Peyer's patch (tissue), 4 donors: Measurements from ENCODE around the gene SEC24C. TPM values are rescaled to one million over a fixed set of nuclear protein-coding genes. Genes with fewer than 3 reads are reported as not detected.
A peak's percentile ranks its signal among the peaks of the same experiment; 100 is the strongest.
"Not testable (repeated sequence)": the region's sequence is repeated elsewhere in the genome, so short reads cannot be mapped to it uniquely, and the experiment has no call there.

ENCODE experiments used
- DNase-seq, 3 donors: peaks; one replicate each; pipeline ENCODE4 v3.0.0-alpha.2; 2017 to 2019
- H3K27ac ChIP-seq, 4 donors: fragments of 200-600 bp; sonication (generic); one replicate each; pipeline ENCODE4 v1.5.1; 2016 to 2019
- H3K27me3 ChIP-seq, 2 donors: fragments of 200-600 bp; sonication (generic); one replicate each; pipeline ENCODE4 v1.5.1; 2019
- H3K36me3 ChIP-seq, 3 donors: fragments of 200-600 bp; sonication (generic); one replicate each; pipeline ENCODE4 v1.5.1; 2016 to 2019
- H3K4me1 ChIP-seq, 4 donors: fragments of 200-600 bp; sonication (generic); one replicate each; pipeline ENCODE4 v1.5.1; 2016 to 2019
- H3K4me3 ChIP-seq, 4 donors: fragments of 200-600 bp; sonication (generic); 1 replicate in 3 of 4; 2 replicates in 1 of 4; pipeline ENCODE4 v1.5.1; 2016 to 2019; ENCODE audit warnings: mild to moderate bottlenecking in 1 of 4
- H3K9me3 ChIP-seq, 4 donors: fragments of 200-600 bp; sonication (generic); one replicate each; pipeline ENCODE4 v1.5.1; 2016 to 2019; ENCODE audit warnings: mild to moderate bottlenecking in 1 of 4
- POLR2A ChIP-seq, 2 donors: fragments of 450-650 bp; IDR thresholded peaks; one replicate each; pipeline ENCODE4 v1.5.1; 2017; ENCODE audit warnings: antibody characterized with exemption in 2 of 2, mild to moderate bottlenecking in 2 of 2, moderate library complexity in 2 of 2
- total RNA-seq, 4 donors: library from RNA; depleted of rRNA; stranded (reverse); fragments of >200 nt; gene quantifications; one replicate each; pipeline ENCODE4 v1.1.0, GENCODE V29; 2016
- TF ChIP-seq, protein P1 (sequence below), 6 experiments: fragments of 450-650 bp in 4 of 6; fragments of 200-600 bp in 2 of 6; sonication (generic) in 1 of 6; IDR thresholded peaks; one replicate each; pipeline ENCODE4 v1.5.1; 2017 to 2019; ENCODE audit warnings: antibody characterized with exemption in 6 of 6, mild to moderate bottlenecking in 3 of 6, moderate library complexity in 1 of 6

The SEC24C gene
- total RNA-seq, 4 donors from 2014 or later, result 48.7 to 81.5 (median 79.9) TPM

- H3K27me3 ChIP-seq, result no peaks in the 10 kb centered on the region
- peaks cover 0 to 66% (median 0%) of the 10 kb centered on the region in 3 donors for H3K36me3 ChIP-seq
- H3K9me3 ChIP-seq, result no peaks in the 10 kb centered on the region
- no peak overlapping the region for H3K27ac ChIP-seq
- TF ChIP-seq, protein P1, sequence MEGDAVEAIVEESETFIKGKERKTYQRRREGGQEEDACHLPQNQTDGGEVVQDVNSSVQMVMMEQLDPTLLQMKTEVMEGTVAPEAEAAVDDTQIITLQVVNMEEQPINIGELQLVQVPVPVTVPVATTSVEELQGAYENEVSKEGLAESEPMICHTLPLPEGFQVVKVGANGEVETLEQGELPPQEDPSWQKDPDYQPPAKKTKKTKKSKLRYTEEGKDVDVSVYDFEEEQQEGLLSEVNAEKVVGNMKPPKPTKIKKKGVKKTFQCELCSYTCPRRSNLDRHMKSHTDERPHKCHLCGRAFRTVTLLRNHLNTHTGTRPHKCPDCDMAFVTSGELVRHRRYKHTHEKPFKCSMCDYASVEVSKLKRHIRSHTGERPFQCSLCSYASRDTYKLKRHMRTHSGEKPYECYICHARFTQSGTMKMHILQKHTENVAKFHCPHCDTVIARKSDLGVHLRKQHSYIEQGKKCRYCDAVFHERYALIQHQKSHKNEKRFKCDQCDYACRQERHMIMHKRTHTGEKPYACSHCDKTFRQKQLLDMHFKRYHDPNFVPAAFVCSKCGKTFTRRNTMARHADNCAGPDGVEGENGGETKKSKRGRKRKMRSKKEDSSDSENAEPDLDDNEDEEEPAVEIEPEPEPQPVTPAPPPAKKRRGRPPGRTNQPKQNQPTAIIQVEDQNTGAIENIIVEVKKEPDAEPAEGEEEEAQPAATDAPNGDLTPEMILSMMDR (IDR thresholded peaks at IDR 0.05), result no peak
- no peaks in the 10 kb centered on the region for H3K4me1 ChIP-seq
- H3K4me3 ChIP-seq, result no peak overlapping the region
- no peak for DNase-seq
These were observed 27.9 kb upstream of the SEC24C start for GRCh38 chr10:73716251-73716650.

DNA sequence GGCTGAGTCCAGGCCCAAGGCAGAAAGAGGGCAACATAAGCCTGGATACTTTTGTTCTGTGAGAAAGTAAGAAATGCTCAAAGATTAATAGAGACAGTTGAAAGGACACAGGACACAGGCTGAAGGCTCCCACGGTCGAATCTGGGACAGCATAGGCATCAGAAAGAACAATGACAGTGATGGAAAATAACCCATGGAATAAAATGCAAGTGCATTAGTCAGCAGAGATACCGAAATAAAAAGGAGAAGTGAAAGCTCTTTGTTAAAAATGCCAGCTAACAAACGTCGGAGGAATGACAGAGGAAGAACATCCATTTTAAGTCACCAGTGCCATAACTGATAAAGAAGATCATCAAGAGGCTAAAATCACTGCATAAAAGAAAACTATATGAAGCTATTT is 26.6 kb upstream of the SEC24C start:
- Histone ChIP-seq H3K4me3 (no peak overlapping the region), H3K9me3 (no peaks in the 10 kb centered on the region), H3K4me1 (no peaks in the 10 kb centered on the region), H3K27me3 (no peaks in the 10 kb centered on the region), H3K27ac (peak overlapping the region in 1 of 4 donors; percentile 31), H3K36me3 (peaks cover 0 to 74% (median 0%) of the 10 kb centered on the region in 3 donors)
- no peak for TF ChIP-seq POLR2A (IDR thresholded peaks at IDR 0.05)
- TF ChIP-seq, protein P1 (IDR thresholded peaks at IDR 0.05), result no peak
- no peak for DNase-seq

GRCh38 chr10:73720561-73720960 is 23.6 kb upstream of the SEC24C start:
- not testable (repeated sequence) for H3K27ac ChIP-seq, H3K27me3 ChIP-seq, H3K9me3 ChIP-seq, DNase-seq, H3K4me3 ChIP-seq, H3K4me1 ChIP-seq
- H3K36me3 ChIP-seq, result peaks cover 0 to 83% (median 0%) of the 10 kb centered on the region in 3 donors

DNA sequence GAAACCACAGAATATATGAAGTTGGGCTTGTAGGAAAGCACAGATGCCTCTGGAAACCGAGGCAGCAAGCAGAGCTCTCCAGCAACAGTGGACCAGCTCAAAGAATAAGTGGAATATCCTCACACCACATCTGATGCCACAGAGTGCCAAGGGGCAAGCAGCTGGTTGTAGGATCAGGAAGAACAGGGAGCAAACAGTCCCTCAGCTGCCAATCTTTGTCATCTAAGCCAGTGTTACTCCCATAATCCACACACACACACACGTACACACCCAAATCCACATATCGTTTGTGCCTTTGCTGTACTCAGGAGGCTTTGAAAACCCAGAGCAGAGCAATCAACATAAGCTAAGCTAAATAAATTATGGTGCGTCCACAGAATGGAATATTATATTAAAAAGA is 20.7 kb upstream of the SEC24C start:
- no peaks in the 10 kb centered on the region for H3K9me3 ChIP-seq
- DNase-seq, result no peak
- no peak overlapping the region for H3K27ac ChIP-seq
- no peaks in the 10 kb centered on the region for H3K27me3 ChIP-seq
- no peaks in the 10 kb centered on the region for H3K4me1 ChIP-seq
- H3K4me3 ChIP-seq, result no peak overlapping the region
- peaks cover 0 to 73% (median 0%) of the 10 kb centered on the region in 3 donors for H3K36me3 ChIP-seq
- TF ChIP-seq, protein P1 (IDR thresholded peaks at IDR 0.05), result no peak
- TF ChIP-seq POLR2A (IDR thresholded peaks at IDR 0.05), result no peak

- Histone ChIP-seq H3K4me1 (peaks cover 0 to 12% (median 0%) of the 10 kb centered on the region in 4 donors), H3K4me3 (peak overlapping the region; percentile 67 to 79 (median 74)), H3K36me3 (peaks cover 0 to 45% (median 0%) of the 10 kb centered on the region in 3 donors), H3K27ac (peak overlapping the region; percentile 78 to 93 (median 88))
- not testable (repeated sequence) for DNase-seq, H3K27me3 ChIP-seq, H3K9me3 ChIP-seq
These were observed 14.4 kb upstream of the SEC24C start for GRCh38 chr10:73729781-73730152.

- H3K27ac ChIP-seq, result peak overlapping the region; percentile 78 to 93 (median 88)
- H3K4me1 ChIP-seq, result peaks cover 0 to 14% (median 0%) of the 10 kb centered on the region in 4 donors
- DNase-seq, result peak; percentile 86 to 94 (median 93)
- H3K4me3 ChIP-seq, result peak overlapping the region; percentile 67 to 79 (median 74)
- no peaks in the 10 kb centered on the region for H3K27me3 ChIP-seq
- no peaks in the 10 kb centered on the region for H3K9me3 ChIP-seq
- peaks cover 0 to 42% (median 0%) of the 10 kb centered on the region in 3 donors for H3K36me3 ChIP-seq
- TF ChIP-seq, protein P1 (IDR thresholded peaks at IDR 0.05), result no peak
- peak; percentile 35 to 57 for TF ChIP-seq POLR2A (IDR thresholded peaks at IDR 0.05)
These were observed 13.8 kb upstream of the SEC24C start for GRCh38 chr10:73730153-73730906.
